Stimulated activated CD4-positive, alpha-beta T cell treated with anti-CD3 and anti-CD28 coated beads, Interleukin-4, amount 100 ng/mL, for 4 hours (primary cell): ENCODE results near the gene PLD3.
"Not testable (repeated sequence)": the region's sequence is repeated elsewhere in the genome, so short reads cannot be mapped to it uniquely, and the experiment has no call there.

ENCODE experiments used
- DNase-seq, 2 experiments: peaks; one replicate each; pipeline ENCODE4 v3.0.0-alpha.2; 2020

PLD3 gene

GRCh38 chr19:40392123-40392522, 43.6 kb downstream of the PLD3 start:
- DNase-seq = no peak

- no peak for DNase-seq
Measured at GRCh38 chr19:40392894-40393517, 44.5 kb downstream of the PLD3 start.

GRCh38 chr19:40393894-40394815, 45.7 kb downstream of the PLD3 start:
- no peak for DNase-seq

- no peak for DNase-seq
Measured at GRCh38 chr19:40394816-40395210, 46.3 kb downstream of the PLD3 start.

GRCh38 chr19:40395956-40396355, 47.5 kb downstream of the PLD3 start:
- no peak for DNase-seq

- no peak for DNase-seq
Measured at GRCh38 chr19:40396886-40397567, 48.5 kb downstream of the PLD3 start.

GRCh38 chr19:40397568-40397906, 49.0 kb downstream of the PLD3 start:
- DNase-seq = no peak

GRCh38 chr19:40398417-40399131, 50.1 kb downstream of the PLD3 start:
- DNase-seq = peak; percentile 63 to 74

GRCh38 chr19:40400559-40400958, 52.1 kb downstream of the PLD3 start:
- DNase-seq = no peak

GRCh38 chr19:40403262-40403984, 54.9 kb downstream of the PLD3 start:
- peak; percentile 60 to 74 for DNase-seq

- DNase-seq = no peak
Measured at GRCh38 chr19:40407714-40408597, 59.5 kb downstream of the PLD3 start.

GRCh38 chr19:40408598-40408925, 60.1 kb downstream of the PLD3 start:
- DNase-seq = not testable (repeated sequence)

GRCh38 chr19:40410030-40410389, 61.5 kb downstream of the PLD3 start:
- no peak for DNase-seq

GRCh38 chr19:40411125-40411842, 62.8 kb downstream of the PLD3 start:
- DNase-seq = no peak

- no peak for DNase-seq
Measured at GRCh38 chr19:40411958-40412499, 63.5 kb downstream of the PLD3 start.

- DNase-seq = no peak
Measured at GRCh38 chr19:40412866-40413265, 64.4 kb downstream of the PLD3 start.

GRCh38 chr19:40413291-40413845, 64.9 kb downstream of the PLD3 start, which contains the start of gene PRX:
PRX (minus strand) TSS chr19:40413378; CDS start chr19:40407932, 5,446 bp downstream.
- no peak for DNase-seq

- no peak for DNase-seq
Measured at GRCh38 chr19:40414542-40415535, 66.3 kb downstream of the PLD3 start.

- DNase-seq = no peak
Measured at GRCh38 chr19:40415768-40416167, 67.3 kb downstream of the PLD3 start.
